Mesendoderm (in vitro differentiated cells): ENCODE results near the gene LAMP2.

Source experiments
- DNase-seq: peaks from one replicate; pipeline ENCODE4 v3.0.0; 2013
- H2AK5ac ChIP-seq: 2 replicates; pipeline ENCODE4 v1.6.1; 2013; ENCODE audit warnings: low read length, inconsistent platforms
- H2BK120ac ChIP-seq: 2 replicates; pipeline ENCODE4 v1.6.1; 2013; ENCODE audit warnings: low read depth, mild to moderate bottlenecking, low read length, moderate library complexity, mixed read lengths
- H2BK15ac ChIP-seq: replicated peaks from 2 replicates; pipeline ENCODE4 v1.6.1; 2013; ENCODE audit warnings: low read depth, mild to moderate bottlenecking, moderate library complexity
- H2BK5ac ChIP-seq: 2 replicates; pipeline ENCODE4 v1.6.1; 2013; ENCODE audit warnings: low read length, inconsistent platforms
- H3K18ac ChIP-seq: 2 replicates; pipeline ENCODE4 v1.6.1; 2013; ENCODE audit warnings: mild to moderate bottlenecking, low read length, mixed read lengths
- H3K23ac ChIP-seq: one replicate; pipeline ENCODE4 v1.6.1; 2013; ENCODE audit warnings: low read length
- H3K27ac ChIP-seq: 2 replicates; pipeline ENCODE4 v1.5.1; 2013; ENCODE audit warnings: low read depth, mild to moderate bottlenecking, inconsistent platforms, low read length, moderate library complexity
- H3K27me3 ChIP-seq: 2 replicates; pipeline ENCODE4 v1.6.1; 2013; ENCODE audit warnings: low read length, control low read depth, mild to moderate bottlenecking, inconsistent platforms; ENCODE audit not compliant: insufficient read depth, poor library complexity
- H3K36me3 ChIP-seq: 2 replicates; pipeline ENCODE4 v1.6.1; 2013; ENCODE audit warnings: low read length, inconsistent platforms; ENCODE audit not compliant: control insufficient read depth, insufficient read depth
- H3K4ac ChIP-seq: one replicate; pipeline ENCODE4 v1.6.1; 2013; ENCODE audit warnings: low read depth, mild to moderate bottlenecking, low read length, moderate library complexity
- H3K4me1 ChIP-seq: 2 replicates; pipeline ENCODE4 v1.6.1; 2013; ENCODE audit warnings: low read depth, low read length, inconsistent platforms; ENCODE audit not compliant: control insufficient read depth
- H3K4me2 ChIP-seq: 2 replicates; pipeline ENCODE4 v1.6.1; 2013; ENCODE audit warnings: low read length
- H3K4me3 ChIP-seq: 2 replicates; pipeline ENCODE4 v1.5.1; 2013; ENCODE audit warnings: mild to moderate bottlenecking, low read length
- H3K56ac ChIP-seq: one replicate; pipeline ENCODE4 v1.6.1; 2013; ENCODE audit warnings: low read length
- H3K79me1 ChIP-seq: 2 replicates; pipeline ENCODE4 v1.6.1; 2013; ENCODE audit warnings: low read length, inconsistent platforms
- H3K79me2 ChIP-seq: 2 replicates; pipeline ENCODE4 v1.6.1; 2013; ENCODE audit warnings: mild to moderate bottlenecking, low read length; ENCODE audit not compliant: control insufficient read depth, insufficient read depth
- H3K9ac ChIP-seq: 2 replicates; pipeline ENCODE4 v1.6.1; 2013; ENCODE audit warnings: low read length, inconsistent platforms
- H4K5ac ChIP-seq: one replicate; pipeline ENCODE4 v1.6.1; 2013; ENCODE audit warnings: low read length
- H4K8ac ChIP-seq: one replicate; pipeline ENCODE4 v1.6.1; 2013; ENCODE audit warnings: low read depth, mild to moderate bottlenecking, control low read depth, low read length, moderate library complexity
- WGBS: extraction: QIAGEN DNeasy Blood & Tissue Kit; methylation state at CpG from one replicate; pipeline ENCODE4 v1.1.7; 2013; ENCODE audit warnings: low lambda C conversion rate, missing lambda C conversion rate; ENCODE audit not compliant: insufficient coverage; ENCODE audit errors: extremely low coverage; 5-methylcytosine and 5-hydroxymethylcytosine counted together

Gene LAMP2

GRCh38 chrX:120429776-120430540, 39.1 kb downstream of the LAMP2 start:
- Histone ChIP-seq H2BK5ac (no peak overlapping the region), H3K4me1 (no peaks in the 10 kb centered on the region), H3K27ac (no peak overlapping the region), H4K8ac (no peak overlapping the region), H2BK15ac (no peak overlapping the region), H3K79me2 (no peaks in the 10 kb centered on the region), H3K56ac (no peak overlapping the region), H2AK5ac (no peak overlapping the region), H3K9ac (no peak overlapping the region), H3K4ac (no peak overlapping the region), H3K23ac (no peak overlapping the region), H3K4me2 (no peak overlapping the region), H2BK120ac (no peak overlapping the region), H3K4me3 (no peak overlapping the region), H4K5ac (no peak overlapping the region), H3K27me3 (no peaks in the 10 kb centered on the region), H3K18ac (no peak overlapping the region), H3K36me3 (no peaks in the 10 kb centered on the region), H3K79me1 (no peaks in the 10 kb centered on the region)
- no peak for DNase-seq
- no CpG with 5 or more reads among the region's 2 CpGs for WGBS

- Histone ChIP-seq H3K27ac (no peak overlapping the region), H3K4me1 (no peaks in the 10 kb centered on the region), H3K27me3 (no peaks in the 10 kb centered on the region), H2BK120ac (no peak overlapping the region), H2BK5ac (no peak overlapping the region), H2AK5ac (no peak overlapping the region), H3K4ac (no peak overlapping the region), H3K36me3 (no peaks in the 10 kb centered on the region), H3K79me1 (no peaks in the 10 kb centered on the region), H3K79me2 (no peaks in the 10 kb centered on the region), H3K4me2 (no peak overlapping the region), H3K23ac (no peak overlapping the region), H3K56ac (no peak overlapping the region), H3K4me3 (no peak overlapping the region), H3K9ac (no peak overlapping the region), H3K18ac (no peak overlapping the region), H2BK15ac (no peak overlapping the region), H4K5ac (no peak overlapping the region), H4K8ac (no peak overlapping the region)
- no CpG with 5 or more reads among the region's 2 CpGs for WGBS
- DNase-seq = peak; percentile 83
Observed at GRCh38 chrX:120428309-120428708, 40.8 kb downstream of the LAMP2 start.

GRCh38 chrX:120426599-120426998, 42.5 kb downstream of the LAMP2 start:
- Histone ChIP-seq H3K36me3 (no peaks in the 10 kb centered on the region), H2BK120ac (no peak overlapping the region), H3K56ac (no peak overlapping the region), H4K8ac (no peak overlapping the region), H3K18ac (no peak overlapping the region), H3K9ac (no peak overlapping the region), H2BK5ac (no peak overlapping the region), H3K4ac (no peak overlapping the region), H2AK5ac (no peak overlapping the region), H3K79me2 (no peaks in the 10 kb centered on the region), H3K4me3 (no peak overlapping the region), H3K23ac (no peak overlapping the region), H4K5ac (no peak overlapping the region), H3K79me1 (no peaks in the 10 kb centered on the region), H2BK15ac (no peak overlapping the region), H3K4me1 (no peaks in the 10 kb centered on the region), H3K27me3 (no peaks in the 10 kb centered on the region), H3K4me2 (no peak overlapping the region), H3K27ac (no peak overlapping the region)
- no peak for DNase-seq

- no peak overlapping the region for H3K23ac ChIP-seq
- H3K79me2 ChIP-seq = no peaks in the 10 kb centered on the region
- no CpG with 5 or more reads among the region's 2 CpGs for whole genome bisulfite sequencing
- no peak overlapping the region for H3K56ac ChIP-seq
- no peak overlapping the region for H2AK5ac ChIP-seq
- no peak overlapping the region for H3K18ac ChIP-seq
- no peak overlapping the region for H2BK5ac ChIP-seq
- H3K36me3 ChIP-seq = no peaks in the 10 kb centered on the region
- H2BK15ac ChIP-seq = no peak overlapping the region
- H2BK120ac ChIP-seq = no peak overlapping the region
- H4K5ac ChIP-seq = no peak overlapping the region
- no peak overlapping the region for H3K4ac ChIP-seq
- no peak overlapping the region for H3K4me3 ChIP-seq
- H3K4me1 ChIP-seq = no peaks in the 10 kb centered on the region
- H3K9ac ChIP-seq = no peak overlapping the region
- H3K27me3 ChIP-seq = no peaks in the 10 kb centered on the region
- H3K27ac ChIP-seq = no peak overlapping the region
- no peaks in the 10 kb centered on the region for H3K79me1 ChIP-seq
- H3K4me2 ChIP-seq = no peak overlapping the region
- DNase-seq = no peak
- H4K8ac ChIP-seq = no peak overlapping the region
Observed at GRCh38 chrX:120419463-120419862, 49.6 kb downstream of the LAMP2 start.

- no peak overlapping the region for H3K18ac ChIP-seq
- H2BK15ac ChIP-seq = no peak overlapping the region
- no peak overlapping the region for H2AK5ac ChIP-seq
- H4K5ac ChIP-seq = no peak overlapping the region
- no peaks in the 10 kb centered on the region for H3K79me1 ChIP-seq
- no peaks in the 10 kb centered on the region for H3K27me3 ChIP-seq
- no peak overlapping the region for H3K9ac ChIP-seq
- no peak for DNase-seq
- H2BK5ac ChIP-seq = no peak overlapping the region
- H3K4me3 ChIP-seq = no peak overlapping the region
- no peak overlapping the region for H4K8ac ChIP-seq
- no peak overlapping the region for H3K4ac ChIP-seq
- H3K79me2 ChIP-seq = no peaks in the 10 kb centered on the region
- no peak overlapping the region for H3K23ac ChIP-seq
- H3K56ac ChIP-seq = no peak overlapping the region
- no peak overlapping the region for H3K4me2 ChIP-seq
- no peaks in the 10 kb centered on the region for H3K4me1 ChIP-seq
- H3K27ac ChIP-seq = no peak overlapping the region
- no peak overlapping the region for H2BK120ac ChIP-seq
- no peaks in the 10 kb centered on the region for H3K36me3 ChIP-seq
- no CpG with 5 or more reads among the region's 1 CpG for WGBS
Observed at GRCh38 chrX:120408168-120408567, 60.9 kb downstream of the LAMP2 start.

- Histone ChIP-seq H3K4ac (no peak overlapping the region), H4K5ac (no peak overlapping the region), H3K4me2 (no peak overlapping the region), H2BK5ac (no peak overlapping the region), H3K79me1 (no peaks in the 10 kb centered on the region), H3K18ac (no peak overlapping the region), H3K27ac (no peak overlapping the region), H3K27me3 (no peaks in the 10 kb centered on the region), H3K23ac (no peak overlapping the region), H2AK5ac (no peak overlapping the region), H2BK120ac (no peak overlapping the region), H3K9ac (no peak overlapping the region), H3K56ac (no peak overlapping the region), H2BK15ac (no peak overlapping the region), H3K79me2 (no peaks in the 10 kb centered on the region), H3K36me3 (no peaks in the 10 kb centered on the region), H3K4me3 (no peak overlapping the region), H3K4me1 (no peaks in the 10 kb centered on the region), H4K8ac (no peak overlapping the region)
- no peak for DNase-seq
- WGBS = no CpG with 5 or more reads among the region's 5 CpGs
Observed at GRCh38 chrX:120406638-120407037, 62.5 kb downstream of the LAMP2 start.
